PC-9 (cell line): ENCODE results near the gene CRYBB1.

Source experiments
- CTCF ChIP-seq: fragments of 200-600 bp; sonication (generic); conservative IDR thresholded peaks from 2 replicates; pipeline ENCODE4 v1.6.1; 2017; ENCODE audit warnings: mixed run types, antibody characterized with exemption, mild to moderate bottlenecking, moderate library complexity
- EZH2 ChIP-seq: fragments of 200-600 bp; sonication (generic); IDR thresholded peaks from 2 replicates; pipeline ENCODE4 v1.8.0; 2017; ENCODE audit warnings: antibody characterized with exemption, low read depth

GRCh38 chr22:26580240-26580962, 37.4 kb downstream of the CRYBB1 start:
- TF ChIP-seq CTCF (no peak), EZH2 (no peak)
